Neural cell (in vitro differentiated cells): Measurements from ENCODE around the gene FAM20C. TPM values are rescaled to one million over a fixed set of nuclear protein-coding genes. Genes with fewer than 3 reads are reported as not detected.

ENCODE experiments used
- H2AFZ ChIP-seq: fragments of 200-600, 300-800 bp; sonication (generic), shearing (Covaris generic); 2 replicates; pipeline ENCODE4 v1.6.0; 2014; ENCODE audit warnings: low read depth, mild to moderate bottlenecking, antibody characterized with exemption, low read length, moderate library complexity
- H3F3A ChIP-seq: fragments of 200-600 bp; shearing (Covaris generic); 2 replicates; pipeline ENCODE4 v1.6.1; 2016; ENCODE audit warnings: mild to moderate bottlenecking, moderate library complexity, mixed read lengths, antibody characterized with exemption, low read length; ENCODE audit not compliant: insufficient read depth, poor library complexity, severe bottlenecking
- H3K27ac ChIP-seq: fragments of 200-600, 300-800 bp; sonication (generic), shearing (Covaris generic); 2 replicates; pipeline ENCODE4 v1.5.1; 2014; ENCODE audit warnings: mild to moderate bottlenecking, low read length, moderate library complexity
- H3K27me3 ChIP-seq: fragments of 300-800, 200-600 bp; sonication (generic), shearing (Covaris generic); 2 replicates; pipeline ENCODE4 v1.6.0; 2014; ENCODE audit warnings: mild to moderate bottlenecking, low read depth, low read length, moderate library complexity; ENCODE audit not compliant: insufficient read depth
- H3K36me3 ChIP-seq: fragments of 300-800, 200-600 bp; sonication (generic), shearing (Covaris generic); 2 replicates; pipeline ENCODE4 v1.5.1; 2014; ENCODE audit warnings: mild to moderate bottlenecking, antibody characterized with exemption, low read length, moderate library complexity; ENCODE audit not compliant: insufficient read depth
- H3K4me2 ChIP-seq: fragments of 300-800, 200-600 bp; sonication (generic), shearing (Covaris generic); 2 replicates; pipeline ENCODE4 v1.6.0; 2014; ENCODE audit warnings: mild to moderate bottlenecking, low read length
- H3K4me3 ChIP-seq: fragments of 300-800, 200-600 bp; sonication (generic), shearing (Covaris generic); 2 replicates; pipeline ENCODE4 v1.5.1; 2014; ENCODE audit warnings: mild to moderate bottlenecking, low read length, moderate library complexity
- H3K79me2 ChIP-seq: fragments of 200-600 bp; shearing (Covaris generic); replicated peaks from 2 replicates; pipeline ENCODE4 v1.6.0; 2014; ENCODE audit warnings: mild to moderate bottlenecking, low read length, moderate library complexity; ENCODE audit not compliant: insufficient read depth
- H3K9ac ChIP-seq: fragments of 300-800, 200-600 bp; sonication (generic), shearing (Covaris generic); 2 replicates; pipeline ENCODE4 v1.6.1; 2016; ENCODE audit warnings: mild to moderate bottlenecking, low read length, mixed read lengths
- H3K9me2 ChIP-seq: fragments of 200-600 bp; shearing (Covaris generic); 2 replicates; pipeline ENCODE4 v1.6.1; 2016; ENCODE audit warnings: mild to moderate bottlenecking, low read length, mixed read lengths; ENCODE audit not compliant: insufficient read depth
- H3K9me3 ChIP-seq: fragments of 200-600, 300-800 bp; sonication (generic), shearing (Covaris generic); 2 replicates; pipeline ENCODE4 v1.6.1; 2016; ENCODE audit warnings: mild to moderate bottlenecking, mixed run types, low read length, moderate library complexity, mixed read lengths
- H4K20me1 ChIP-seq: fragments of 200-600 bp; shearing (Covaris generic); 2 replicates; pipeline ENCODE4 v1.6.1; 2016; ENCODE audit warnings: mild to moderate bottlenecking, mixed run types; ENCODE audit not compliant: insufficient read depth
- CTCF ChIP-seq: fragments of 450-650 bp; IDR thresholded peaks from 2 replicates; pipeline ENCODE4 v1.5.1; 2014; ENCODE audit warnings: antibody characterized with exemption, mild to moderate bottlenecking, moderate library complexity; ENCODE audit not compliant: poor library complexity, severe bottlenecking
- EP300 ChIP-seq: fragments of 450-650 bp; conservative IDR thresholded peaks from 2 replicates; pipeline ENCODE4 v1.6.1; 2014; ENCODE audit warnings: antibody characterized with exemption, mild to moderate bottlenecking, moderate library complexity; ENCODE audit not compliant: poor library complexity, severe bottlenecking
- EZH2 ChIP-seq: fragments of 200-600, 300-800 bp; shearing (Covaris generic), sonication (generic); IDR thresholded peaks from 2 replicates; pipeline ENCODE4 v1.6.1; 2014; ENCODE audit warnings: antibody characterized with exemption, low read length, borderline replicate concordance, mild to moderate bottlenecking; ENCODE audit not compliant: insufficient read depth, poor library complexity, severe bottlenecking
- MXI1 ChIP-seq: fragments of 450-650 bp; conservative IDR thresholded peaks from 2 replicates; pipeline ENCODE4 v1.6.1; 2014; ENCODE audit warnings: antibody characterized with exemption, mild to moderate bottlenecking; ENCODE audit not compliant: poor library complexity, severe bottlenecking
- POLR2AphosphoS5 ChIP-seq: IDR thresholded peaks from 2 replicates; pipeline ENCODE4 v1.6.1; 2012
- RAD21 ChIP-seq: fragments of 450-650 bp; conservative IDR thresholded peaks from 2 replicates; pipeline ENCODE4 v1.6.1; 2014; ENCODE audit warnings: antibody characterized with exemption, mild to moderate bottlenecking, moderate library complexity
- REST ChIP-seq: IDR thresholded peaks from 2 replicates; pipeline ENCODE4 v1.6.1; 2012; ENCODE audit warnings: borderline replicate concordance
- SMC3 ChIP-seq: fragments of 450-650 bp; conservative IDR thresholded peaks from 2 replicates; pipeline ENCODE4 v1.6.1; 2014; ENCODE audit warnings: antibody characterized with exemption, mild to moderate bottlenecking, moderate library complexity; ENCODE audit not compliant: poor library complexity
- TAF1 ChIP-seq: IDR thresholded peaks from 2 replicates; pipeline ENCODE4 v1.6.1; 2012; ENCODE audit warnings: low read depth
- polyA plus RNA-seq: library from polyadenylated mRNA; depleted of rRNA; stranded (reverse); fragments of >200 nt; gene quantifications from 2 replicates; pipeline ENCODE4 v1.2.3, GENCODE V29; 2014

Gene FAM20C
- polyA plus RNA-seq, 1 donor from 2014 or later = 22.7 TPM

DNA sequence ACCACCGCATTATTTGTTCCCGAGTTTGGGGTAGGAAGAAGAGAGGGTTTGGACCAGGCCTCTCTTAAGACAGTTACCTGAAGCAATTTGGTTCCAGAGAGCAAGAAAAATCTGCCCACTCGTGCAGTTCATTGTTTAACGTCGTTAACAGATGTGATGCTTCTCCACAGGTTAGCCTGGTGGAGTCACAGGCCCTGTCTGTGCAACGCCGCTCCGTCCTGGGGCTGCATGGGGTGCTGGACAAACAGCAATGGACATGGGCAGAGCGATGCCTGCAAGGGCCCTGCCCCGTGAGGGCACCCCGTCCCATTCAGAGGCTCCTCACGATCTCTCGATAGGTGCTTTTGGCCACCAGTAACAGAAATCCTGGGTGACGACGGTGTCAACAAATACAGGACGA is 107.3 kb downstream of the FAM20C start:
- Histone ChIP-seq H3K79me2 (no peaks in the 10 kb centered on the region), H3K9ac (no peak overlapping the region), H3F3A (no peaks in the 10 kb centered on the region), H3K36me3 (no peaks in the 10 kb centered on the region), H4K20me1 (no peaks in the 10 kb centered on the region), H3K4me2 (no peak overlapping the region), H2AFZ (no peak overlapping the region), H3K27me3 (no peaks in the 10 kb centered on the region), H3K4me3 (no peak overlapping the region), H3K9me2 (no peaks in the 10 kb centered on the region), H3K27ac (no peak overlapping the region), H3K9me3 (no peaks in the 10 kb centered on the region)
- TF ChIP-seq EP300 (no peak), SMC3 (no peak), MXI1 (no peak), POLR2AphosphoS5 (no peak), EZH2 (no peak), TAF1 (no peak), CTCF (no peak), RAD21 (no peak), REST (no peak)

GRCh38 chr7:300048-300447 is 107.7 kb downstream of the FAM20C start:
- no peaks in the 10 kb centered on the region for H3K27me3 ChIP-seq
- H3K9me2 ChIP-seq = no peaks in the 10 kb centered on the region
- TF ChIP-seq REST = no peak
- TF ChIP-seq MXI1 = no peak
- TF ChIP-seq CTCF = no peak
- no peak for TF ChIP-seq RAD21
- no peak for TF ChIP-seq TAF1
- no peak for TF ChIP-seq EZH2
- TF ChIP-seq SMC3 = no peak
- TF ChIP-seq EP300 = no peak
- no peak for TF ChIP-seq POLR2AphosphoS5
- no peaks in the 10 kb centered on the region for H3K79me2 ChIP-seq
- no peak overlapping the region for H3K4me3 ChIP-seq
- no peaks in the 10 kb centered on the region for H3K9me3 ChIP-seq
- H3K9ac ChIP-seq = no peak overlapping the region
- no peaks in the 10 kb centered on the region for H3K36me3 ChIP-seq
- no peaks in the 10 kb centered on the region for H3F3A ChIP-seq
- H3K27ac ChIP-seq = no peak overlapping the region
- no peak overlapping the region for H3K4me2 ChIP-seq
- H2AFZ ChIP-seq = no peak overlapping the region
- H4K20me1 ChIP-seq = no peaks in the 10 kb centered on the region
